HG03460 (cell line): ENCODE measurements around the gene RPL21.
"Not testable (repeated sequence)": the region's sequence is repeated elsewhere in the genome, so short reads cannot be mapped to it uniquely, and the experiment has no call there.

Experiments used
- ATAC-seq: cut with Tn5 transposase; IDR thresholded peaks from one replicate; pipeline ENCODE4 v1.9.1; 2021; ENCODE audit not compliant: unreplicated experiment

The RPL21 gene

DNA sequence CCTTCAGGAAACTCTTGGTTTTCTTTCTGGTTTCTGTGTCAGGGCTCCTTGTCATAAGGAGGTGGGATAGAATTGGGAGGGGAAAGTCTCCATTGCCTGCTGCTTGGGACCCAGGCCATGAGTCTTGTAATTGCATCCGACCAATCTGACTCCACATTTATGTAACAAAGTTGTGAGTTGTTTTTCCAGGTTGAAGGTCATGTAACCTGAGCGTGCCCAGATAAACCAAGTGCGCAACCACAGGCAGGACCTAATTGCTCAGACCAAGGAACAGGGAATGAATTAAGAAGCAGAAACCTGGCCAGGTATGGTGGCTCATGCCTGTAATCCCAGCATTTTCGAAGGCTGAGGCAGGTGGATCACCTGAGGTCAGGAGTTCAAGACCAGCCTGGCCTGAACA, 37.0 kb downstream of the RPL21 start:
- no peak for ATAC-seq

DNA sequence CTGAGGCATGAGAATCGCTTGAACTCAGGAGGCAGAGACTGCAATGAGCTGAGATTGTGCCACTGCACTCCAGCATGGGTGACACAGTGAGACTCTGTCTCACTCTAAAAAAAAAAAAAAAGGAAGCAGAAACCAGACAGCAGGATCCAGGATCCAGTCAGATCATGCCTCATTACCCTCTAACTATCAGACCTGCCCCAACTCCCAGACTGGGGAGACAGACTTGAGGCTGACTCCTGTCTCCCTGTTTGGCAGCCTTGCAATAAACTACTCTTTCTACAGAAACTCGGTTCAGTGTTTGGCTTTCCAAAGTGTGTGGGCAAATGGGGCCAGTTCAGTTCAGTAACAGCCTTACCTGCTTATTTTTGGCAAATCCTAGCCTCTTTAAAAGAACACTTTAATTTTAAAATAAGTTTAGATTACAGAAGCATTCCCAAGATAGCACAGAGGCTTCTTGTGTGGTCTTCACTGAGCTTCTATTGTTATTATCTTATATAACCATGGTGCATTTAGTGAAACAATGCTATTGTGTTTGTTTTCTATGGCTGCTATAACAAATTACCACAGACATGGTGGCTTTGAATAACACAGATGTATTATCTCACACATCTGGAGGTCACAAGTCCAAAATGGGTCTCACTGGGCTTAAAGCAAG, 37.8 kb downstream of the RPL21 start:
- ATAC-seq = no peak

DNA sequence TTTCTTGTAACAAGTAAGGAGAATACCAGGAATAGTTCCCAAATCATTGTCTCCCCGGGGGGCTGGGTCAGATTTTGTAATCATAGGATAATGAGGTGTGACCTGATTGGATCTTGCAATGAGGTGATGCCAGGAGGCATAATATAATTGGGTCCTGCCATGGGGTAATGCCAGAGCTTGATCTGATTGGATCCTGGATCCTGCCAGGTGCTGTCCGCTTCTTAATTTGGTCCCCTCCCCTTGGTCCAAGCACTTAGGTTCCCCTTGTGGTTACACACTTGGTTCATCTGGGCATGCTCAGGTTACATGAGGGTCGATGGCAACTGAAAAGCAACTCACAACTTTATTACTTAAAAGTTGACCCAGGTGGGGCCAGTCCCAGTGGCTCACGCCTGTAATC, 39.4 kb downstream of the RPL21 start:
- no peak for ATAC-seq

DNA sequence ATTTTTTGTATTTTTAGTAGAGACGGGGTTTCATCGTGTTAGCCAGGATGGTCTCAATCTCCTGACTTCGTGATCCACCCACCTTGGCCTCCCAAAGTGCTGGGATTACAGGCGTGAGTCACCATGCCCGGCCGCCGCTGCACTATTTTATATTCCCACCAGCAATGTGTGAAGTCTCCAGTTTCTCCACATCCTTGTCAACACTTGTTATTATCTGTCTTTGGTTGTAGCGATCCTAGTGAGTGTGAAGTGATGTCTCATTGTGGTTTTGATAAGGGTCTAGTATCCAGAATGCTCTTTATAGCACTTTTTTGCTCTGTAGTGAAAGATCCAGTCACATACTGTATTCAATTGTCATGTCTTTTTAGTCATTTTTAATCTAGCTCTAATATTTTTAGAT, 40.6 kb downstream of the RPL21 start:
- not testable (repeated sequence) for ATAC-seq

DNA sequence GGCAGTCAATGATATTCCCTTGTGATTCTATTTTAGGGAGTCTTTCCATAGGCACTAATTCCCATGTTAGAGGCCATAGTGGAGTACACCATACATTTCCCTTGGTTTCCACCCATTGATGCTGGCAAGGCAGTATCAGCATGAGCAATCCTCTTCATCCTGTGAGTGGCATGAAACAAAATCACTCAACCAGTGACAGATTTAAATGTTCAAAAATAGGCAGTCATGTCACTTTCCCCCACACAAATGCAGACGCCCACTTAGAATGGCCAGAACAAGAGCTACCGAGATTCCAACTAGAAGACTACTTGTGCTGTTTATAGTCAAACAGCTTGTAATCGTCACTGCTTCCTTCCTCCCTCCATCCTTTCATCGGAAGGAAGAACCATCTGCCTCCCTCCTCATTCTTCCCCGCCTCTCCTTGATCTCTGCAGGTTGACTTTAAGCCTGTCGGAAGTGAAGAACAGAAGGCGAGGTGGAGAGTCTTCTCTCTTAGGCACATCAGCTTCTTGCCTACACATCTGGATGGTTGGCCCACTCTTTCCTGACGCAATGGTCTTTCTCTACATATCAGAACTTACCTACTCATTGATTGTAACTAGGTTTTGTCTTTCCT, 41.8 kb downstream of the RPL21 start:
- no peak for ATAC-seq

DNA sequence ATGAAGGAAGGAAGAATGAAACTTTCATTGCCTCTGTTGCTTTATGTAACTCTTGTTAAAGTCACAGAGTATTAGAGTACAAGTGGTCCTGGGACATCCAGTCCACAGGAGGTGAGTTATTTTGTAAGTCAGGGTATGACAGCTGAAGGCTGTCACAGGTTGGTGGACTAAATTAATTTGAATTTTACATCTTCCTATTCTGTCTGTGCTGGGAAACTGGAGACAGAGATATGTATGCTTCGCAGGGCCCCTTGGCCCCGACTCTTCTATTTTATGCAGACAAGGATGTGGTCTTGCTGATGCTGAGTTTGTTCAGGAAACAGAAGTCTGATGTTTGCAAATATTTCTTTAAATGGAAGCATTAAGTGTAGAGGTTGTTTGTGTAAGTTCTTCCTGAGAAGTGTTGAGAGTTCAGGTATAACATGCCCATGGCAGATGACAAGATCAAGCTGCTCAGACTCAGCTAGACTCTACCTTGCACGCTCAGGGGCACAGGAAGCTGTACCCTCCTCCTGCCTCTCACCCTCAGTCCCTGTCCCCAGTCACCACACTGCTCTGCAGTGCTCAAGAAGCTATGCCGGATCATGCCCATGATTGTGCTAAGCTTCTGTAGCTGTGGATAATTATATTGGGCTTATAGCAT, 42.6 kb downstream of the RPL21 start:
- no peak for ATAC-seq

DNA sequence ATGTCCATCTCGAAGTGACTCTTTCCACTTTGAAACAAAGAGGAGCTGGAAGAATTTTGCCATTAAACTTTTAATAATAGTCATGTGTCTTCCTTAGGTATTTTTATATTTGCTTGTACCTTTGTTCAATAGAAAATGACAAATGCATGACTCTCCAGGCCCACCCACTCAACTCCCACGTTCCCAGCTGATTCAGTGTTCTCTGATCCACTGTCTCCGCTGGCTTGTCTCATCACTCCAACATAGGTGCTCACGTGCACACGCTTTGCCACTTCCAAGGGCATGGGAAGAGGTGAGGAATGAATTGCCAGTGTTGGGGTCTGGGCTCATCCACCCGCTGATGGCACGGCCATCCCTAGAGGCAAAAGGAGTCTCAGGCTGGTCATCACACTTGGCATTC, 43.7 kb downstream of the RPL21 start:
- ATAC-seq = no peak

DNA sequence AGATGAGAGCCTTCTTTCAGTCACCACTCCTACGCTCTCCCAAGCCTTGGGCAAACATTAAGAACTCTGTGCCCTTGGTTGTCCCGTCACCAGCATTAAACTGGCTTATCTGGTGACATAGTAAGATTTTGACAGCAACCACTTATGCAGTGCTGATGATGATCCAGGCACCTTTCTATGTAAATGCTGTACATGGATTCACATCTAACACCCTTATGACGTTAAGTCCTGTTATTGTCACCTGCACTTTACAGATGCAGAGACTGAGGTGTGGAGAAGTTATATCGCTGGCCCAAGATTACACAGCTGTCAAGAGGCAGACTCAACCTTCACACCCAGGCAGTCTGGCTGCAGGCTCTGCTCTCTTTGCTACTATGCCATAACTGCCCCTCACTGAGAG, 44.3 kb downstream of the RPL21 start:
- no peak for ATAC-seq

DNA sequence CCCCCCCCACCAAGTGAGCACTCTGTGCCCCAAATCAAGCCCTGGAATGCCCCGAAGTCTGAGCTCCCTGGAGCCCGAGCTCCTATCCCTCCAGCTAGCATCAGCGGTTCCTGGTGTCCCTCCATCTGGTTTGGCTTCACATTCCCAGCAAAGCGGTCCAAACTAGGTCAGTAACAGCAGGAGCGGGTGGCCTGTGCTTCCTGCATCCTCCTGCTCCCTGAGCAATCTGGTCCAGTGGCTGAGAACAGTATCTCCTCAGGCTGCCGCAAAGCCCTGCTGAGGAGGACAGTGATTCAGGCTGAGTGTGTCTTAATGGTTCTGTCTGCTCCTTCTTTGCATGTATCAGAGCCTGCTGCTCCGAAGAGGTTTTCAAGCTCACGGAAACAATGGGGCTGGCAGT, 45.1 kb downstream of the RPL21 start:
- ATAC-seq = no peak

DNA sequence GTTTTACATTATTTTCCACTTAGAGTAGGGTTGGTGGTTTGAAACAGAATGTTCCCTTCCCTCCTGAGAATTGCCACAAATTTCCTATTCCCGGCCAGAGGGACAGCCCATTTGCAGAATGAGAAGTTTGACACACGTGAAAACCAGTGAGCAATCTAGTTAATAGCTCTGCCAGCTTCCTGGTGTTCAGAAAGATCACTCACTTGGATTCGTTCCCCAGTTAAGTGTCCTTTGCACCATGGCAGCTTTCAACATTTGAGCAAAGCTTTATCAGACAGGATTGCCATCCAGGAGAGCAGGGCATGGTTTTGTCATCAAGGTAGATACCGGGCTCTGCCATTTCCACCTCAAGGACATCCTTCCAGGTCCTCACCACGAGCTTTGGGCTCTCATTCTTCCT, 47.5 kb downstream of the RPL21 start:
- no peak for ATAC-seq

DNA sequence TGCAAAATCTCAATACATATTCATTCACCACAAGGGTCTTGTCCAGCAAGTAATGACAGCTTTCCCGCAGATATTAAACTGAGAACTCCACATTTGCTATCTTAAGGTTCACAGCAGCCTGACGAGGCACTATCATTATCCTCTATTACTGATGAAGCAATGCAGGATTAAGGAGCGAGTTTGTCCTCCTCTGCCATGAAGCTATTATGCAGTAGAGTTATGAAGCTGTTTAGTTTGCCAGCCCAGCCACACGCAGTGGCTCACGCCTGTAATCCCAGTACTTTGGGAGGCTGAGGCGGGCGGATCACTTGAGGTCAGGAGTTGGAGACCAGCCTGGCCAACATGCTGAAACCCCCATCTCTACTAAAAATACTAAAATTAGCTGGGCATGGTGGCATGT, 49.0 kb downstream of the RPL21 start:
- not testable (repeated sequence) for ATAC-seq

DNA sequence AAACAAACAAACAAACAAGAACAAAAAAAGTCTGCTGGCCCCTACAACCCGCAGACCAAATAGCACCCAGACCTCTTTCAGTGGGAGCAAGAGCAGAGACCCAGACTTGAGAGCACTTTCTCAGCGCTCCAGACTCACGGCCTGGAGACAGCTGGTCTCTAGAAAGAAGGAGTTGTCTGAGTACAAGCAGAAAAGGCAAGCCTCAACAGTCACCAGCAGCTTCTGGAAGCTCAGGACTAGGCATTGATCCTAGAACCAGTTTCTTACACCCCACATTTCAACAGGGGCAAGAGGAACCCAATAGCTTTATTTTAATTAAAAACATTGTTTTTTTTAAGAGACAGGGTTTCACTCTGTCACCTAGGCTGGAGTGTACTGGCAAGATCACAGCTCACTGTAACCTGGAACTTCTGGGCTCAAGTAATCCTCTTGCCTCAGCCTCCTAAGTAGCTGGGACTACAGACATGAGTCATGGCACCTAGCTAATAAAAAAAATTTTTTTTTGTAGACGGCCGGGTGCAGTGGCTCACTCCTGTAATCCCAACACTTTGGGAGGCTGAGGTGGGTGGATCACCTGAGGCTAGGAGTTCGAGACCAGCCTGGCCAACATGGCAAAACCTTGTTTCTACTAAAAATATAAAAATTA, 49.7 kb downstream of the RPL21 start:
- no peak for ATAC-seq

DNA sequence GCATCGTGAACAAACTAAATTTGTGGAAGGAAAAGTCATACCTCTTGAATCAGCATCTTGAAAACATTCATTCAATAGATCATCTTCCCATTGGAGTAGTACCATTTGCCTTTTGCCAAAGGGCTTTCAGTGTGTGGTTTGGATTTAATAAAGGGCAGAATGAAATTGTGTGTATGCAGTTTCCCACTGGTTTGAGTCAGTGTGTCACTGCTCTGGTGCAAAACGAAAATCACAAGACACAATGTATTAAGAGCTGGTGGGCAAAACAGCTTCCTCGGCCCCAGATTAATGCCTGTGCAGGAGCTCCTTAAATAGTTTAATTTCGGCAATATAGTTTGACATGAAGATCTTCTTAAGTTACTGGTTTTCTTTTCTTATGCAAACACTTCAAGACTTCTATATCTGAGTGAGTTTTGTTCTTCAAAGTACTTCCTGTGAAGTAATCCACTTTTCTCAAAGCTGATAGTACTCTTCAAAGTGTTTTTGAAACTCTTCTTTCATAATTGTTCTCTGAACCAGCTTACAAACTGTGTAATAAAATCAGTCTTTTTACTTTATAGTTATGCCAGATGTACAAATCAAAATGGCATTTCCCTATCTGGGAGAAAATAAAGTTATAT, 51.4 kb downstream of the RPL21 start:
- no peak for ATAC-seq

DNA sequence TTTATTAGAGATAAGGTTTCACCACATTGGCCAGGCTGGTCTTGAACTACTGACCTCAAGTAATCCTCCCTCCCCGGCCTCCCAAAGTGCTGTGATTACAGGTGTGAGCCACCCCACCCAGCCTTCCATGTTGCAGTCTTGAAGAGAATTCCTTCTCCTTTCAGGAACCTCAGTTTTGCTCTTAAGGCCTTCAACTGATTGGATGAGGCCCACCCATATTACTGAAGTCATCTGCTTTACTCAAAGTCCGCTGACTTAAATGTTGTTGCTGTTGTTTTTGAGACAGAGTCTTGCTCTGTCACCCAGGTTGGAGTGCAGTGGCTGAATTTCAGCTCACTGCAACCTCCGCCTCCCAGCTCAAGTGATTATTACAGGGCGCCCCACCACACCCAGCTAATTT, 52.7 kb downstream of the RPL21 start:
- no peak for ATAC-seq

DNA sequence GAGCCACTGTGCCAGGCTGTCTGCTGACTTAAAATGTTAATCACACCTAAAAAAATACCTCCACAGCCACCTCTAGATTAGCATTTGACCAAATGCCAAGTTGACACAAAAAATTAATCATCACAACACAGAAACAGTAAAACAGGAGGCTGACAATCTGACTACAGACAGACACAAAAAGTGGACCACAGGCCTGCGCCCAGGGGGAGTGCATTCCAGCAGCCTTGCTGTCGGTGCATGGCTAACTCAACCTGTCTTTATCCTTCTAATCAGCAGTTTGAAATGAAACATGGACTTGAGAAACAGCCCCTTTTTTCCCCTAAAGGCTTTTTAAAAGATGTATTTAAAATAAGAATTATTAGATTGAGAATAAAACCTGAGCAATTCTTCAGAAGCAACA, 53.3 kb downstream of the RPL21 start:
- ATAC-seq = no peak
